Heart left ventricle (tissue), 16 donors: ENCODE results near the gene G6PC1. TPM values are rescaled to one million over a fixed set of nuclear protein-coding genes. Genes with fewer than 3 reads are reported as not detected.

Experiments
- ATAC-seq, 4 donors: fragments of 200-7000 bp; cut with Tn5 transposase; one replicate each; pipeline ENCODE4 v1.9.1; 2020 to 2022; ENCODE audit warnings: moderate library complexity in 4 of 4, mild to moderate bottlenecking in 3 of 4, moderate number of reproducible peaks in 1 of 4
- DNase-seq, 5 donors: peaks; one replicate each; pipeline ENCODE4 v3.0.0-alpha.2; 2020
- H3K27ac ChIP-seq, 12 donors: fragments of 200-600 bp; sonication (generic) in 4 of 12; one replicate each; pipeline versions ENCODE4 v1.5.0 to v1.8.0; 2016 to 2022; ENCODE audit warnings: mild to moderate bottlenecking in 2 of 12
- H3K27me3 ChIP-seq, 9 donors: fragments of 200-600 bp; sonication (generic) in 2 of 9; one replicate each; pipeline versions ENCODE4 v1.5.1 to v1.8.0; 2016 to 2022; ENCODE audit warnings: mild to moderate bottlenecking in 3 of 9
- H3K36me3 ChIP-seq, 9 donors: fragments of 200-600 bp; sonication (generic) in 2 of 9; one replicate each; pipeline versions ENCODE4 v1.5.0 to v1.8.0; 2018 to 2022; ENCODE audit warnings: mild to moderate bottlenecking in 2 of 9
- H3K4me1 ChIP-seq, 12 donors: fragments of 200-600 bp; sonication (generic) in 4 of 12; one replicate each; pipeline versions ENCODE4 v1.5.0 to v1.8.0; 2016 to 2022; ENCODE audit warnings: mild to moderate bottlenecking in 3 of 12
- H3K4me3 ChIP-seq, 12 donors: fragments of 200-600 bp; sonication (generic) in 4 of 12; one replicate each; pipeline versions ENCODE4 v1.5.0 to v1.8.0; 2017 to 2022; ENCODE audit warnings: mild to moderate bottlenecking in 9 of 12, moderate library complexity in 4 of 12
- H3K9me3 ChIP-seq, 12 donors: fragments of 200-600 bp; sonication (generic) in 4 of 12; one replicate each; pipeline versions ENCODE4 v1.5.0 to v1.8.0; 2016 to 2022; ENCODE audit warnings: mild to moderate bottlenecking in 1 of 12
- CTCF ChIP-seq, 12 donors: fragments of 200-600 bp; sonication (generic) in 4 of 12; IDR thresholded peaks; one replicate each; pipeline versions ENCODE4 v1.5.0 to v1.8.0; 2018 to 2022; ENCODE audit warnings: antibody characterized with exemption in 12 of 12, mild to moderate bottlenecking in 5 of 12
- POLR2A ChIP-seq, 2 donors: fragments of 450-650 bp; IDR thresholded peaks; one replicate each; pipeline ENCODE4 v1.6.1; 2017; ENCODE audit warnings: antibody characterized with exemption in 2 of 2, mild to moderate bottlenecking in 2 of 2, moderate library complexity in 2 of 2
- WGBS, 4 donors: extraction: QIAGEN DNeasy Blood & Tissue Kit in 2 of 4; methylation state at CpG; one replicate each; pipeline versions ENCODE4 v1.1.5 to v1.1.7; 2013 to 2018; 5-methylcytosine and 5-hydroxymethylcytosine counted together
- intact Hi-C, 10 donors: fragments of 100-400 bp; cut with DNase I; formaldehyde crosslinking; loops; one replicate each; pipeline versions ENCODE4 v1.11.1 to v1.14.2; 2022
- polyA plus RNA-seq, 2 donors: library from polyadenylated mRNA; stranded (reverse); fragments of 200-250 nt; gene quantifications; one replicate each; pipeline ENCODE4 v1.2.3, GENCODE V29; 2013
- total RNA-seq, 9 donors: library from RNA; depleted of rRNA in 2 of 9; stranded (reverse); fragments of >200 nt in 2 of 9; fragmentation: NEBNext Ultra II Directional in 3 of 9; extraction: Animal tissue kit (Norgen Biotek cat#: 25700) in 3 of 9; gene quantifications; one replicate each; pipeline versions ENCODE4 v1.1.0 to v1.2.4, GENCODE V29; 2016 to 2023
- donor health status: ischemic (EF 13 %, LVEDD 7.1; RV severe dilation, severe dysfunction).
- donor health status: healthy with polysubstance abuse.
- donor health status: DM: no; HTN: yes; CAD: no.
- donor health status: DM: no; HTN: no; CAD: no.
- donor health status: ischemic (EF 25% LVEDD 6.9; RV normal size, moderate dysfunction).
- donor health status: ischemic (EF 25% LVEDD 5.7; RV mildly dilated, moderate dysfunction).
- donor health status: healthy.
- donor health status: DM: yes; HTN: yes; CAD: no.
- donor health status: ischemic (EF 35%, LVEDD 5.7; RV mildly dilated, moderate dysfunction).
- donor health status: nonischemic (EF 11% LVEDD 7.7; RV severe dilation, severe dysfunction).
- donor health status: DM: yes; HTN: yes; CAD: no.
- donor health status: PGD.
- donor health status: ischemic (EF 29% LVEDD 5.4; RV normal size, mild dysfunction).
- donor health status: nonischemic (EF 23%, LVEDD 6.1; RV moderate dilation, normal function).

Gene G6PC1
- total and polyA plus RNA-seq, 11 donors = not detected

DNA sequence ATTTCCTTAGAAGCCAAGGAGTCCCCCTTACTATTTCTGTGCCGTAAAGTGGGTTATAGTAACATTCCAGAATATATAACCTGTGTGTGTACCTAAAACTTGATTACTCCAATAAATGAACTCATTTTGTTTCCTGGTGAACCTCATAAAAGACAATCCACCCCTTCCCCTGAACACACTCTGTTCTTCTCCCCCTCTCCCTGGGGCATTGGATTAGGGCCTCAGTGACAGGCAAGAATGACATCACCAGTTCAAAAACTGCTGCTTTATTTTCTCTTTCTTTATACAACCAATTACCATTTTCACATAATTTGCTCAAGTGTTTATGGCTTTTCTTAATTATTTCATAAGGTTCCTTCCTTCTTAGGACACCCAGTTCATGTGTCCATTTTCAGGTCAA is 46.2 kb downstream of the G6PC1 start:
- 93 to 100% (median 95%) methylated on average over 1 of the region's 1 CpG for WGBS, 4 donors
- DNase-seq (no peak), ATAC-seq (no peak)
- Histone ChIP-seq H3K4me3 (no peak overlapping the region), H3K4me1 (peaks cover 0 to 8% (median 0%) of the 10 kb centered on the region in 12 donors), H3K36me3 (peaks cover 0 to 40% (median 38%) of the 10 kb centered on the region in 9 donors), H3K27me3 (no peaks in the 10 kb centered on the region), H3K9me3 (no peaks in the 10 kb centered on the region), H3K27ac (no peak overlapping the region)
- intact Hi-C loops = loop anchor here in 1 of 10 donors (10.0 kb wide), 1 partner anchor 222 kb away; no protein-coding TSS in a partner anchor
- no peak for TF ChIP-seq POLR2A (IDR thresholded peaks at IDR 0.05)
- no peak for TF ChIP-seq CTCF (IDR thresholded peaks at IDR 0.05)

- H3K27me3 ChIP-seq = no peaks in the 10 kb centered on the region
- ATAC-seq = no peak
- no peak for DNase-seq
- no peak overlapping the region for H3K27ac ChIP-seq
- H3K4me3 ChIP-seq = no peak overlapping the region
- peaks cover 0 to 74% (median 72%) of the 10 kb centered on the region in 9 donors for H3K36me3 ChIP-seq
- 90 to 93% (median 92%) methylated on average over 13 of the region's 13 CpGs for WGBS, 4 donors
- intact Hi-C loops = no loop called here
- no peaks in the 10 kb centered on the region for H3K9me3 ChIP-seq
- TF ChIP-seq CTCF (IDR thresholded peaks at IDR 0.05) = no peak
- TF ChIP-seq POLR2A (IDR thresholded peaks at IDR 0.05) = no peak
- H3K4me1 ChIP-seq = peaks cover 0 to 8% (median 0%) of the 10 kb centered on the region in 12 donors
These were observed 49.6 kb downstream of the G6PC1 start for GRCh38 chr17:42950044-42950783.

Other genes starting within 250 kb of the G6PC1 start
- gene TUBG2, start 241.5 kb upstream of the G6PC1 start, total RNA-seq = 10 to 100 TPM; 11.0 to 28.2 (median 16.7) TPM
- gene TUBG2, start 241.5 kb upstream of the G6PC1 start, polyA plus RNA-seq = 10 to 100 TPM in 1 of 2 donors, 1 to 10 TPM in 1; 8.6 to 15.3 TPM
- gene PLEKHH3, start 223.8 kb upstream of the G6PC1 start, total RNA-seq = 10 to 100 TPM; 17.8 to 25.9 (median 23.6) TPM
- 10 to 100 TPM; 19.5 to 19.9 TPM for gene PLEKHH3, start 223.8 kb upstream of the G6PC1 start, polyA plus RNA-seq
- 1 to 10 TPM; 1.2 to 3.1 (median 2.1) TPM for gene CCR10, start 219.0 kb upstream of the G6PC1 start, total RNA-seq
- gene CCR10, start 219.0 kb upstream of the G6PC1 start, polyA plus RNA-seq = 1 to 10 TPM; 1.1 to 2.1 TPM
- gene CNTNAP1, start 218.3 kb upstream of the G6PC1 start, total RNA-seq = 10 to 100 TPM in 1 of 9 donors, 1 to 10 TPM in 8; 1.3 to 17.9 (median 3.1) TPM
- 1 to 10 TPM; 2.2 to 4.3 TPM for gene CNTNAP1, start 218.3 kb upstream of the G6PC1 start, polyA plus RNA-seq
- gene EZH1, start 155.8 kb upstream of the G6PC1 start, total RNA-seq = 10 to 100 TPM; 29.7 to 50.2 (median 41.5) TPM
- 10 to 100 TPM; 18.8 to 23.8 TPM for gene EZH1, start 155.8 kb upstream of the G6PC1 start, polyA plus RNA-seq
- 10 to 100 TPM; 31.2 to 58.3 (median 39.7) TPM for gene RAMP2, start 139.6 kb upstream of the G6PC1 start, total RNA-seq
- gene RAMP2, start 139.6 kb upstream of the G6PC1 start, polyA plus RNA-seq = 10 to 100 TPM; 33.1 to 82.0 TPM
- gene VPS25, start 127.3 kb upstream of the G6PC1 start, total RNA-seq = 10 to 100 TPM; 32.7 to 50.4 (median 37.9) TPM
- 10 to 100 TPM; 33.1 to 88.4 TPM for gene VPS25, start 127.3 kb upstream of the G6PC1 start, polyA plus RNA-seq
- gene WNK4, start 120.2 kb upstream of the G6PC1 start, total RNA-seq = 1 to 10 TPM in 1 of 9 donors, not detected in 8; 1.2 TPM
- not detected for gene WNK4, start 120.2 kb upstream of the G6PC1 start, polyA plus RNA-seq
- gene COA3, start 102.1 kb upstream of the G6PC1 start, total RNA-seq = 10 to 100 TPM; 56.2 to 97.1 (median 71.8) TPM
- gene COA3, start 102.1 kb upstream of the G6PC1 start, polyA plus RNA-seq = 100 to 1,000 TPM; 110 to 136 TPM
- not detected for gene CNTD1, start 101.9 kb upstream of the G6PC1 start, total RNA-seq
- gene CNTD1, start 101.9 kb upstream of the G6PC1 start, polyA plus RNA-seq = under 1 TPM; 0.10 to 0.38 TPM
- gene BECN1, start 76.5 kb upstream of the G6PC1 start, total RNA-seq = 10 to 100 TPM; 70.8 to 94.9 (median 79.8) TPM
- gene BECN1, start 76.5 kb upstream of the G6PC1 start, polyA plus RNA-seq = 10 to 100 TPM; 29.9 to 91.9 TPM
- gene PSME3, start 67.4 kb upstream of the G6PC1 start, total RNA-seq = 100 to 1,000 TPM in 1 of 9 donors, 10 to 100 TPM in 8; 59.7 to 105 (median 67.7) TPM
- gene PSME3, start 67.4 kb upstream of the G6PC1 start, polyA plus RNA-seq = 100 to 1,000 TPM in 1 of 2 donors, 10 to 100 TPM in 1; 47.4 to 157 TPM
- under 1 TPM; 0.21 to 0.88 (median 0.44) TPM for gene AOC2, start 56.2 kb upstream of the G6PC1 start, total RNA-seq
- gene AOC2, start 56.2 kb upstream of the G6PC1 start, polyA plus RNA-seq = under 1 TPM; 0.23 to 0.50 TPM
- 10 to 100 TPM in 4 of 9 donors, 1 to 10 TPM in 5; 3.9 to 55.4 (median 9.2) TPM for gene AOC3, start 49.6 kb upstream of the G6PC1 start, total RNA-seq
- 10 to 100 TPM; 10.2 to 11.8 TPM for gene AOC3, start 49.6 kb upstream of the G6PC1 start, polyA plus RNA-seq
- 10 to 100 TPM; 19.5 to 33.3 (median 26.2) TPM for gene AARSD1, start 63.7 kb downstream of the G6PC1 start, total RNA-seq
- 10 to 100 TPM; 45.5 to 66.3 TPM for gene AARSD1, start 63.7 kb downstream of the G6PC1 start, polyA plus RNA-seq
- gene PTGES3L, start 79.3 kb downstream of the G6PC1 start, total RNA-seq = 10 to 100 TPM; 24.6 to 48.4 (median 41.2) TPM
- 10 to 100 TPM; 41.5 to 58.0 TPM for gene PTGES3L, start 79.3 kb downstream of the G6PC1 start, polyA plus RNA-seq
- gene RUNDC1, start 79.8 kb downstream of the G6PC1 start, total RNA-seq = 10 to 100 TPM in 8 of 9 donors, 1 to 10 TPM in 1; 9.8 to 15.9 (median 11.4) TPM
- 10 to 100 TPM in 1 of 2 donors, 1 to 10 TPM in 1; 5.5 to 14.4 TPM for gene RUNDC1, start 79.8 kb downstream of the G6PC1 start, polyA plus RNA-seq
- 100 to 1,000 TPM; 477 to 796 (median 664) TPM for gene RPL27, start 97.6 kb downstream of the G6PC1 start, total RNA-seq
- 1,000 to 10,000 TPM; 1,976 to 2,590 TPM for gene RPL27, start 97.6 kb downstream of the G6PC1 start, polyA plus RNA-seq
- gene IFI35, start 106.0 kb downstream of the G6PC1 start, total RNA-seq = 10 to 100 TPM in 8 of 9 donors, 1 to 10 TPM in 1; 8.4 to 66.7 (median 11.9) TPM
- gene IFI35, start 106.0 kb downstream of the G6PC1 start, polyA plus RNA-seq = 10 to 100 TPM in 1 of 2 donors, 1 to 10 TPM in 1; 9.2 to 12.5 TPM
- gene VAT1, start 121.6 kb downstream of the G6PC1 start, total RNA-seq = 100 to 1,000 TPM in 5 of 9 donors, 10 to 100 TPM in 4; 69.7 to 138 (median 108) TPM
- 10 to 100 TPM; 64.5 to 91.2 TPM for gene VAT1, start 121.6 kb downstream of the G6PC1 start, polyA plus RNA-seq
- 1 to 10 TPM in 2 of 9 donors, under 1 TPM in 7; 0.29 to 1.6 (median 0.56) TPM for gene RND2, start 124.4 kb downstream of the G6PC1 start, total RNA-seq
- gene RND2, start 124.4 kb downstream of the G6PC1 start, polyA plus RNA-seq = under 1 TPM; 0.10 to 0.95 TPM
- gene BRCA1, start 224.6 kb downstream of the G6PC1 start, total RNA-seq = 10 to 100 TPM in 4 of 9 donors, 1 to 10 TPM in 5; 4.8 to 11.7 (median 8.4) TPM
- 1 to 10 TPM; 2.7 to 3.3 TPM for gene BRCA1, start 224.6 kb downstream of the G6PC1 start, polyA plus RNA-seq